HL-60 (cell line): ENCODE results near the gene LRMDA.
"Not testable (repeated sequence)": the region's sequence is repeated elsewhere in the genome, so short reads cannot be mapped to it uniquely, and the experiment has no call there.

Experiments
- DNase-seq, 2 experiments: peaks; one replicate each; pipeline ENCODE4 v3.0.0-alpha.2; 2010 to 2020; ENCODE audit warnings: low read depth in 1 of 2, low spot score in 1 of 2
- H3K27ac ChIP-seq: fragments of 250-450 bp; sonication (Bioruptor Pico); replicated peaks from 2 replicates; pipeline ENCODE4 v1.5.1; 2020; ENCODE audit warnings: mild to moderate bottlenecking, moderate library complexity
- H3K27me3 ChIP-seq: fragments of 250-450 bp; sonication (Bioruptor Pico); 2 replicates; pipeline ENCODE4 v1.5.1; 2021; ENCODE audit warnings: mild to moderate bottlenecking, moderate library complexity; ENCODE audit not compliant: insufficient read depth, poor library complexity, severe bottlenecking
- H3K4me3 ChIP-seq: replicated peaks from 2 replicates; pipeline ENCODE4 v1.5.1; 2011; ENCODE audit warnings: mild to moderate bottlenecking, control low read depth, low read length; ENCODE audit not compliant: insufficient read depth
- CTCF ChIP-seq: IDR thresholded peaks from one replicate; pipeline ENCODE4 v1.5.1; 2011; ENCODE audit warnings: low read length, control low read depth, inconsistent platforms; ENCODE audit not compliant: insufficient read depth
- GABPA ChIP-seq: IDR thresholded peaks from 2 replicates; pipeline ENCODE4 v1.6.1; 2012; ENCODE audit warnings: low read depth
- POLR2AphosphoS5 ChIP-seq: IDR thresholded peaks from 2 replicates; pipeline ENCODE4 v1.6.1; 2012; ENCODE audit warnings: low read depth
- SPI1 ChIP-seq: IDR thresholded peaks from 2 replicates; pipeline ENCODE4 v1.6.1; 2012; ENCODE audit warnings: low read depth, mild to moderate bottlenecking, borderline replicate concordance
- TF ChIP-seq, protein P1 (sequence below): IDR thresholded peaks from 2 replicates; pipeline ENCODE4 v1.6.1; 2012; ENCODE audit warnings: low read depth; ENCODE audit not compliant: insufficient replicate concordance

Gene LRMDA

DNA sequence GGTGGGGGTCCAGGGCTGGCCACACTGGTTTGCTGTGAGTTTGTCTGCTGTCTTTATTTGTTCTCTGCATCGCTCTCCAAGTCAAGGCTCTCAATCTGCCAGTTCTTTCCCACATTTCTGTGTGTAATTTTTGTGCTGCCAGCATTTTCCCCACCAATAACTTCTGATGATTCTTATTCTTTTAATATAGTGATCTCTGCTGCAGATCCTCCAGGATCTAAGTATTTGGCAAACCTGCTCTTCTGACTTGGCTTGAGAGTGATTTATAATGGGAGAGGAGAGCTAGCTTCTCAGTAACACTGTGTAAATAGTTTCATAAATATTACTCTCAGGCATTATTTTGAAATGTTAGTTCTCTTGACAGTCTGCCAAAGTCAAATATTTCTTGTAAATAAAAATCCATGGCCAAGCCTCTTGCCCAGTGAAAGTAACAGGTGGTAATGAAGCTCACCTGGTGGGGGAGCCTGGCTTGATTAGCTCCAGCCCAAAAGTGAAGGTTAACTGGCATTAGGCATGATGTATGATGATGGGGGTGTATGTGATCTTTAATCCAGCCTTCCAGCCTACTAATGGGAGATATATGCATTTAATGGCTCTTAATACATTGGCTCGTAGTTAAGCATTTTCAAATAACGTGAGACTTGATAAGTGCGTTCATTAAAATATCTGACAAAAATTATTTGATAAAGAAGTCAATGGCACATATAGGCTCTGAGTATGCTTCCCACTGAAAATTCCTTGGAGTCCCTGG is 1150.3 kb downstream of the LRMDA start:
- TF ChIP-seq SPI1 = no peak
- TF ChIP-seq GABPA = no peak
- no peak for TF ChIP-seq POLR2AphosphoS5
- TF ChIP-seq CTCF = no peak
- TF ChIP-seq, protein P1, sequence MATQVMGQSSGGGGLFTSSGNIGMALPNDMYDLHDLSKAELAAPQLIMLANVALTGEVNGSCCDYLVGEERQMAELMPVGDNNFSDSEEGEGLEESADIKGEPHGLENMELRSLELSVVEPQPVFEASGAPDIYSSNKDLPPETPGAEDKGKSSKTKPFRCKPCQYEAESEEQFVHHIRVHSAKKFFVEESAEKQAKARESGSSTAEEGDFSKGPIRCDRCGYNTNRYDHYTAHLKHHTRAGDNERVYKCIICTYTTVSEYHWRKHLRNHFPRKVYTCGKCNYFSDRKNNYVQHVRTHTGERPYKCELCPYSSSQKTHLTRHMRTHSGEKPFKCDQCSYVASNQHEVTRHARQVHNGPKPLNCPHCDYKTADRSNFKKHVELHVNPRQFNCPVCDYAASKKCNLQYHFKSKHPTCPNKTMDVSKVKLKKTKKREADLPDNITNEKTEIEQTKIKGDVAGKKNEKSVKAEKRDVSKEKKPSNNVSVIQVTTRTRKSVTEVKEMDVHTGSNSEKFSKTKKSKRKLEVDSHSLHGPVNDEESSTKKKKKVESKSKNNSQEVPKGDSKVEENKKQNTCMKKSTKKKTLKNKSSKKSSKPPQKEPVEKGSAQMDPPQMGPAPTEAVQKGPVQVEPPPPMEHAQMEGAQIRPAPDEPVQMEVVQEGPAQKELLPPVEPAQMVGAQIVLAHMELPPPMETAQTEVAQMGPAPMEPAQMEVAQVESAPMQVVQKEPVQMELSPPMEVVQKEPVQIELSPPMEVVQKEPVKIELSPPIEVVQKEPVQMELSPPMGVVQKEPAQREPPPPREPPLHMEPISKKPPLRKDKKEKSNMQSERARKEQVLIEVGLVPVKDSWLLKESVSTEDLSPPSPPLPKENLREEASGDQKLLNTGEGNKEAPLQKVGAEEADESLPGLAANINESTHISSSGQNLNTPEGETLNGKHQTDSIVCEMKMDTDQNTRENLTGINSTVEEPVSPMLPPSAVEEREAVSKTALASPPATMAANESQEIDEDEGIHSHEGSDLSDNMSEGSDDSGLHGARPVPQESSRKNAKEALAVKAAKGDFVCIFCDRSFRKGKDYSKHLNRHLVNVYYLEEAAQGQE = no peak
- H3K4me3 ChIP-seq = no peak overlapping the region
- no peak for DNase-seq
- no peaks in the 10 kb centered on the region for H3K27me3 ChIP-seq
- no peak overlapping the region for H3K27ac ChIP-seq

DNA sequence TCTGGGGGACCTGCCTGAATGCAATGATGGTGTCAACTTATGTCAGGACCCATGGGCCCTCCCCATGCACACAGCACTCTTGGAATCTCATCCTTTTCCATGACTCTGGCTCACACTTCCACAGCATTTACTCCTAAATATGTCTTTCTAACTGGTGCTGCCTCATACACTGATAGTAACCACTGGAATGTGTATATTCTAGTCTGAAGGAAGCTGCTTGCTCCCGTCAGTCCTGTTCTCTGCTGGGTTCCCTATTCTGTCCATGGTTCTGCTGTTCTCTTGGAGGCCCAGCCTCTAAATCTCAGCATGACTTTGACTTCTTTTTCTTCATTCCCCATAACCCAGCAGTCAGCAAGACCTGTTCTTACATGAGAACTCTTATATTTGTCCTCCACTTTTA is 1151.1 kb downstream of the LRMDA start:
- no peak for TF ChIP-seq GABPA
- TF ChIP-seq, protein P1 = no peak
- no peak for TF ChIP-seq SPI1
- TF ChIP-seq POLR2AphosphoS5 = no peak
- TF ChIP-seq CTCF = no peak
- Histone ChIP-seq H3K4me3 (no peak overlapping the region), H3K27ac (no peak overlapping the region), H3K27me3 (no peaks in the 10 kb centered on the region)
- DNase-seq = no peak

GRCh38 chr10:76583711-76584161 is 1152.3 kb downstream of the LRMDA start:
- Histone ChIP-seq H3K4me3 (no peak overlapping the region), H3K27ac (no peak overlapping the region), H3K27me3 (no peaks in the 10 kb centered on the region)
- TF ChIP-seq GABPA (no peak), CTCF (no peak), POLR2AphosphoS5 (no peak), SPI1 (no peak)
- TF ChIP-seq, protein P1 = no peak
- DNase-seq = no peak

- not testable (repeated sequence) for H3K27ac ChIP-seq, H3K27me3 ChIP-seq, H3K4me3 ChIP-seq, DNase-seq
Observed at GRCh38 chr10:76584466-76584865, 1153.0 kb downstream of the LRMDA start.
